HAP-1 (cell line): ENCODE measurements around the gene CFAP57.

Experiments used
- DNase-seq, 2 experiments: peaks; one replicate each; pipeline ENCODE4 v3.0.0-alpha.2; 2016 to 2020; ENCODE audit warnings: low spot score in 2 of 2
- H3K27me3 ChIP-seq: fragments of 250-450 bp; sonication (Bioruptor Pico); 2 replicates; pipeline ENCODE4 v1.5.1; 2020; ENCODE audit warnings: low read depth, mild to moderate bottlenecking, moderate library complexity
- H3K36me3 ChIP-seq: fragments of 250-450 bp; sonication (Bioruptor Pico); replicated peaks from 2 replicates; pipeline ENCODE4 v1.5.1; 2020; ENCODE audit warnings: mild to moderate bottlenecking
- H3K4me1 ChIP-seq: fragments of 250-450 bp; sonication (Bioruptor Pico); 2 replicates; pipeline ENCODE4 v1.5.1; 2020; ENCODE audit warnings: mild to moderate bottlenecking
- H3K4me3 ChIP-seq: fragments of 250-450 bp; sonication (Bioruptor Pico); 2 replicates; pipeline ENCODE4 v1.5.1; 2020; ENCODE audit warnings: mild to moderate bottlenecking, moderate library complexity
- H3K9me3 ChIP-seq: fragments of 250-450 bp; sonication (Bioruptor Pico); 2 replicates; pipeline ENCODE4 v1.5.1; 2020; ENCODE audit warnings: mild to moderate bottlenecking, moderate library complexity
- in situ Hi-C: fragments of 300-500 bp; cut with MboI; formaldehyde crosslinking; loops from 3 replicates; pipeline ENCODE4 v1.14.3; 2020; ENCODE audit warnings: low sequenced_read_pairs, inconsistent platforms, mixed read lengths

CFAP57 gene

DNA sequence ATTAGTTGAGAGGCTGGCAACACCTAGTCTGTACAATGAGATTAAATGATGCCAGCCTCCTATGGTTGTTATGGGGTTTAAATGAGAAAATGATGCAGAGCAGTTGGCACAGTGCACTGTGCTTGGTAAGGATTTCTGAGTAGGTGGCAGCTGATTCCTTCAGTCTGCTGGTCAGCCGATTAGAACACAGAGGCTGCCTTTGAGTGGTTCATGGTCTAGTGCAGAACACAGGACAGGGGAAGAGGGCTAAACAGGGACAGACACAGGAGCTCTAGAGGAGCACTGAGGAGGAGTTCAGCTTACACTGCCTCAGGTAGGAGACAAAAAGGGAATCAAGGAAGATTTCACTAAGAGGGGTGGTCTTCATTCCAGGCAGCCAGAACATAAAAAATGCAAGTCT, 130.1 kb downstream of the CFAP57 start:
- peaks cover 2% of the 10 kb centered on the region for H3K4me1 ChIP-seq
- H3K36me3 ChIP-seq, result no peaks in the 10 kb centered on the region
- no peak overlapping the region for H3K4me3 ChIP-seq
- H3K27me3 ChIP-seq, result no peaks in the 10 kb centered on the region
- in situ Hi-C loops, result no loop called here
- no peak for DNase-seq
- H3K9me3 ChIP-seq, result no peaks in the 10 kb centered on the region

DNA sequence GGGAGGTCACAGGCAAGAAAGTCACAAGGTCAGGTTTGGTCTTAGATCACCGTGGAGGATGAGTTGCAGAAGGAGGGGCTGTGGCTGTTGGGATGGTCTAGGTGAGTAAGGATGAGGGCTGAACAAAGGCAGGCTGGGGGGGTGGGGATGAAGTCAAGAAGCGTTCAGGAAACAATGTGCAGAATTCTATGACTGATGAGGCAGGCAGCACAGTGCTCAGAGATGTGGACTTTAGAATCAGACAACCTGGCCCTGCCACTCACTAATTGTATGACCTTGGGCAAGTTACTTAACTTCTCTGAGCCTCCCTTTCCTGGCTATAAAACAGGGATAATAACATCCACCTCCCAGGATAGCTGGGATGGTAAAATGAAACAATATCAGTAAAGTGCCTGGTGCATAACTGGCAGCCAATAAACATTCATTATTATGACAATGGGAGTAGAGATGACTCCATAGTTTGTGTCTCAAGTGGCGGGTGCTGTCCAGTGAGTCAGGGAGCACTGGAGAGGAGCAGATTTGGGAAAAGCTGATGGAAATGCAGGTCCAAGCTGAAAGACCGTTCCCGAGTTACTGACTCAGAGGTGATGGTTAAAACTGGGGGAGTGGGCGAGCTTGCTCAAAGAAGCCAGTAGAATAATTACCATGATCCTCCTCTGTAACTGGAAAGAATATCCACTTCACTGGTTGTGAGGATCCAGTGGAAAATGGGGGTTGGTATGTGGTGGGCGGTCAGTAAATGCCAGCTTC, 130.8 kb downstream of the CFAP57 start:
- no peak for DNase-seq
- no peaks in the 10 kb centered on the region for H3K27me3 ChIP-seq
- in situ Hi-C loops, result no loop called here

DNA sequence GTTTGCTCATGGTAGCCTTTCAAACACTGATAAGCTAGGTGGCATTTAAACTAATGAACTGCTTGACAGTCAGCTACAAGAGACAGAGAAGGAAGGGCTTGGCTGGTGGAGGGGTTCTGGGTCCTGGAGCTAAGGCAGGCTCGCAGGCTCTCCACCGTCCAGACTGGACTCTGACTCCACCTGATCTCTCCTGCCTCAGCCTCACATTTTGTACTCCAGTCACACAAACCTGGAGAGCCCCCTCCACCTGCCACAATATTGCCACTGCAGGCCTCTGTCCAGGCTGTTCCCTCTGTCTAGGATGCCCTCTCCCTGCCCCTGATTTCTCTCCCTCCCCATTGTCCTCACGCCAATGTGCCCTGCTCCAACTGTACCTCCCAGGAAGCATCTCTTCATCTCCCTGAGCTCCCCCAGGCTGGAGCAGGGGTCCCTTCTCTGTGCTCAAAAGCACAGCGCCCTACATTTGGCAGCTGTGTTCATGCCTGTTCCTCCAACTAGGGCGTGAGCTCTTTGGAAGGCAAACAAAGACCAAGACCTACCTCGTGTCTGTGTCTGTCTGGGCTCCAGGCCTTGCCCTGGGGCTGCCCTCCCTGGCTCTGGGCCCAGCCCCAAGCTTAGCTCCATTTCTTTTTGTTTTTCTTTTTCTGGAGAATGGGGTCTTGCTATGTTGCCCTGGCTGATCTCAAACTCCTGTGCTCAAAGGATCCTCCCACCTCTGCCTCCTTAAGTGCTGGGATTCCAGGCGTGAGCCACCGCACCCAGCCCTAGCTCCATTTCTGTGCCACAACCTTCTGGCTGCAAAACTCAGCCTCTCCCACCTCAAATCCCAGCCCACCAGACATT, 131.6 kb downstream of the CFAP57 start:
- H3K4me1 ChIP-seq, result no peaks in the 10 kb centered on the region
- no peak for DNase-seq
- H3K4me3 ChIP-seq, result no peak overlapping the region
- H3K27me3 ChIP-seq, result no peaks in the 10 kb centered on the region
- in situ Hi-C loops, result no loop called here
- no peaks in the 10 kb centered on the region for H3K36me3 ChIP-seq
- no peaks in the 10 kb centered on the region for H3K9me3 ChIP-seq

More for the DNA sequence above, 130.8 kb downstream of the CFAP57 start:
- Histone ChIP-seq H3K36me3 (no peaks in the 10 kb centered on the region), H3K4me3 (no peak overlapping the region), H3K9me3 (no peaks in the 10 kb centered on the region), H3K4me1 (no peaks in the 10 kb centered on the region)
